ENCODE data around the gene SPOCK1.

- TF ChIP-seq CTCF (IDR thresholded peaks at IDR 0.05) (no peak), POLR2A (IDR thresholded peaks at IDR 0.05) (no peak)
These were observed 2.1 kb upstream of the SPOCK1 start for GRCh38 chr5:137501226-137501625.

All from stomach (tissue), 4 donors.